Sigmoid colon (tissue), 7 donors: ENCODE results near the gene FASN. TPM values are rescaled to one million over a fixed set of nuclear protein-coding genes. Genes with fewer than 3 reads are reported as not detected.

Experiments
- DNase-seq: peaks from one replicate; pipeline ENCODE4 v3.0.0-alpha.2; 2019
- H3K27ac ChIP-seq, 4 donors: fragments of 200-600 bp; sonication (generic); one replicate each; pipeline ENCODE4 v1.5.1; 2016 to 2019; ENCODE audit warnings: mild to moderate bottlenecking in 1 of 4
- H3K27me3 ChIP-seq, 3 donors: fragments of 200-600 bp; sonication (generic); one replicate each; pipeline ENCODE4 v1.5.1; 2019; ENCODE audit warnings: mild to moderate bottlenecking in 1 of 3
- H3K36me3 ChIP-seq, 4 donors: fragments of 200-600 bp; sonication (generic); one replicate each; pipeline ENCODE4 v1.5.1; 2016 to 2019
- H3K4me1 ChIP-seq, 4 donors: fragments of 200-600 bp; sonication (generic); one replicate each; pipeline ENCODE4 v1.5.1; 2017 to 2019
- H3K4me3 ChIP-seq, 4 donors: fragments of 200-600 bp; sonication (generic); one replicate each; pipeline ENCODE4 v1.5.1; 2017 to 2019; ENCODE audit warnings: mild to moderate bottlenecking in 2 of 4, moderate library complexity in 1 of 4
- H3K9me3 ChIP-seq, 4 donors: fragments of 200-600 bp in 3 of 4; sonication (generic) in 3 of 4; one replicate each; pipeline versions ENCODE4 v1.5.1 to v1.6.1; 2013 to 2019
- CTCF ChIP-seq, 4 experiments: fragments of 450-650 bp in 3 of 4; fragments of 200-600 bp in 1 of 4; IDR thresholded peaks; one replicate each; pipeline ENCODE4 v1.5.1; 2016 to 2019; ENCODE audit warnings: antibody characterized with exemption in 4 of 4, mild to moderate bottlenecking in 3 of 4, moderate library complexity in 2 of 4
- EP300 ChIP-seq, 4 donors: sonication (generic); formaldehyde crosslinking; IDR thresholded peaks; one replicate each; pipeline ENCODE4 v1.6.1; 2017; ENCODE audit warnings: antibody characterized with exemption in 4 of 4
- POLR2A ChIP-seq, 2 donors: fragments of 450-650 bp; IDR thresholded peaks; one replicate each; pipeline ENCODE4 v1.6.1; 2016; ENCODE audit warnings: antibody characterized with exemption in 2 of 2, mild to moderate bottlenecking in 2 of 2, moderate library complexity in 2 of 2
- POLR2AphosphoS5 ChIP-seq, 4 donors: sonication (generic); formaldehyde crosslinking; IDR thresholded peaks; one replicate each; pipeline ENCODE4 v1.6.1; 2017; ENCODE audit warnings: antibody characterized with exemption in 4 of 4
- WGBS, 2 donors: extraction: QIAGEN DNeasy Blood & Tissue Kit; methylation state at CpG; one replicate each; pipeline ENCODE4 v1.1.7; 2013; 5-methylcytosine and 5-hydroxymethylcytosine counted together
- intact Hi-C: fragments of 100-400 bp; cut with DNase I; formaldehyde crosslinking; loops from one replicate; pipeline ENCODE4 v1.15.1; 2023
- polyA plus RNA-seq, 3 donors: library from polyadenylated mRNA; stranded (reverse); fragments of 200-250 nt; gene quantifications; one replicate each; pipeline ENCODE4 v1.2.3, GENCODE V29; 2013
- total RNA-seq, 4 donors: library from RNA; depleted of rRNA; stranded (reverse); fragments of >200 nt; gene quantifications; one replicate each; pipeline ENCODE4 v1.1.0, GENCODE V29; 2016
- donor health status: healthy with polysubstance abuse.
- donor health status: Bipolar disorder and iron deficiency.
- donor health status: healthy.

FASN gene
- total and polyA plus RNA-seq, 7 donors, result 12.7 to 152 (median 18.0) TPM

GRCh38 chr17:82107341-82107860 lies 9.4 kb upstream of the FASN start:
- 85 to 87% methylated on average over 24 of the region's 24 CpGs for WGBS, 2 donors
- intact Hi-C loops, result no loop called here
- DNase-seq, result peak; percentile 67

GRCh38 chr17:82106688-82107305 lies 8.8 kb upstream of the FASN start:
- Histone ChIP-seq H3K4me1 (peaks cover 0 to 31% (median 29%) of the 10 kb centered on the region in 4 donors), H3K9me3 (no peaks in the 10 kb centered on the region), H3K36me3 (peaks cover 0 to 1% (median 0%) of the 10 kb centered on the region in 4 donors), H3K4me3 (peak overlapping the region in 1 of 4 donors; percentile 2), H3K27me3 (no peaks in the 10 kb centered on the region), H3K27ac (peak overlapping the region; percentile 1 to 54 (median 34))
- DNase-seq, result peak; percentile 61
- 42 to 52% methylated on average over 9 of the region's 9 CpGs for WGBS, 2 donors
- intact Hi-C loops, result no loop called here
- TF ChIP-seq CTCF (IDR thresholded peaks at IDR 0.05) (no peak), POLR2AphosphoS5 (IDR thresholded peaks at IDR 0.05) (no peak), POLR2A (IDR thresholded peaks at IDR 0.05) (no peak), EP300 (IDR thresholded peaks at IDR 0.05) (no peak)

More at GRCh38 chr17:82107341-82107860, 9.4 kb upstream of the FASN start:
- Histone ChIP-seq H3K27me3 (no peaks in the 10 kb centered on the region), H3K4me3 (no peak overlapping the region), H3K9me3 (no peaks in the 10 kb centered on the region), H3K27ac (peak overlapping the region in 2 of 4 donors; percentile 24 to 54), H3K36me3 (peaks cover 0 to 8% (median 0%) of the 10 kb centered on the region in 4 donors), H3K4me1 (peaks cover 0 to 31% (median 29%) of the 10 kb centered on the region in 4 donors)
- TF ChIP-seq POLR2A (IDR thresholded peaks at IDR 0.05) (no peak), EP300 (IDR thresholded peaks at IDR 0.05) (no peak), POLR2AphosphoS5 (IDR thresholded peaks at IDR 0.05) (no peak)

- H3K9me3 ChIP-seq, result no peaks in the 10 kb centered on the region
- H3K4me1 ChIP-seq, result peaks cover 0 to 36% (median 34%) of the 10 kb centered on the region in 4 donors
- peak; percentile 73 for DNase-seq
- H3K36me3 ChIP-seq, result no peaks in the 10 kb centered on the region
- peak overlapping the region; percentile 1 to 54 (median 34) for H3K27ac ChIP-seq
- WGBS, 2 donors, result 18 to 22% methylated on average over 24 of the region's 24 CpGs
- intact Hi-C loops, result no loop called here
- TF ChIP-seq POLR2A (IDR thresholded peaks at IDR 0.05) (no peak), POLR2AphosphoS5 (IDR thresholded peaks at IDR 0.05) (peak in 1 of 4 donors; percentile 4), CTCF (IDR thresholded peaks at IDR 0.05) (peak in 1 of 4 experiments; percentile 8)
- H3K27me3 ChIP-seq, result no peaks in the 10 kb centered on the region
- peak overlapping the region in 1 of 4 donors; percentile 2 for H3K4me3 ChIP-seq
These were observed 8.0 kb upstream of the FASN start for GRCh38 chr17:82105882-82106687.

GRCh38 chr17:82105417-82105881 lies 7.4 kb upstream of the FASN start:
- no peaks in the 10 kb centered on the region for H3K36me3 ChIP-seq
- peaks cover 0 to 42% (median 37%) of the 10 kb centered on the region in 4 donors for H3K4me1 ChIP-seq
- intact Hi-C loops, result no loop called here
- no peaks in the 10 kb centered on the region for H3K9me3 ChIP-seq
- peak overlapping the region in 2 of 4 donors; percentile 38 to 91 for H3K27ac ChIP-seq
- no peak overlapping the region for H3K4me3 ChIP-seq
- DNase-seq, result peak; percentile 64
- 77 to 90% methylated on average over 13 of the region's 13 CpGs for WGBS, 2 donors
- TF ChIP-seq POLR2AphosphoS5 (IDR thresholded peaks at IDR 0.05) (no peak), POLR2A (IDR thresholded peaks at IDR 0.05) (no peak), EP300 (IDR thresholded peaks at IDR 0.05) (no peak), CTCF (IDR thresholded peaks at IDR 0.05) (no peak)
- no peaks in the 10 kb centered on the region for H3K27me3 ChIP-seq
